Measurements from ENCODE around the gene LMCD1.

The LMCD1 gene

DNA sequence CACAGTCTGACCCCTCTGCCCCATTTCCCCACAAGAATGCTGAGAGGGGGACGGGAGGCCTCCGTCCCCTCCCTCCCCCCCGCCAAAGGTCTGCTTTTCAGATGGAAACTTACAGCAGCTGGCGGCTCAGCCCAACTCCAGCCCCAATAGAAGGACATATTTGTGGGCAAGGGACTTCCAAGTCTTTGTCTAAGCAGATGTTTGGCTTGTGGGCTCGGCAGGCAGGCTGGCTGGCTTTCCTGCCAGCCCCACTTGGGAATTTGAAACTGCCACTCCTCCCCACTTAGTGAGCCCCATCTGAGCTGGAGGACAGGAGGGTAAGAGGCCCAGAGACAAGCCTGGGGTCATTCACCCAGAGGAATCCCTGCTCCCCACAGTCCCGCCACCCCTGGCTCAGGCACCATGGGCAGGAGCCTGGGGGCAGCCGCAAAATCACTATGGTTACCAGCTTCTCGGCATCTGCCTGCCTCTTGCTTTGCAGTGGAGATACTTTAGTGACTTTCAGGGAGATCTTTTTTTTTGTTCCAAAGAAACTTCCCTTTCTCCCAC lies 53.6 kb downstream of the LMCD1 start:
- Histone ChIP-seq H4K20me1 (ENCODE audit: insufficient read depth, low read length) (no peaks in the 10 kb centered on the region), H3K27ac (ENCODE audit: low read length) (no peak overlapping the region), H3K4me1 (ENCODE audit: insufficient read depth, low read length) (no peaks in the 10 kb centered on the region), H3K9ac (ENCODE audit: low read depth, low read length) (no peak overlapping the region), H3K27me3 (ENCODE audit: insufficient read depth, low read length, poor library complexity) (no peaks in the 10 kb centered on the region), H3K4me2 (ENCODE audit: insufficient read depth, low read length) (no peak overlapping the region), H3K9me3 (ENCODE audit: insufficient read depth, low read length, severe bottlenecking) (no peaks in the 10 kb centered on the region), H3K36me3 (ENCODE audit: insufficient read depth, low read length) (no peaks in the 10 kb centered on the region), H3K79me2 (ENCODE audit: insufficient read depth, low read length) (no peaks in the 10 kb centered on the region), H3K4me3 (ENCODE audit: low read depth in 1 of 2, low read length in 2 of 2) (no peak overlapping the region), H2AFZ (ENCODE audit: low read depth, low read length) (no peak overlapping the region)
- DNase-seq (no peak), ATAC-seq (ENCODE audit: insufficient read depth, low read depth) (no peak)
- no peak for TF ChIP-seq EZH2 (IDR thresholded peaks at IDR 0.05; ENCODE audit: borderline replicate concordance, low read depth, low read length, severe bottlenecking)
- TF ChIP-seq, protein P1, sequence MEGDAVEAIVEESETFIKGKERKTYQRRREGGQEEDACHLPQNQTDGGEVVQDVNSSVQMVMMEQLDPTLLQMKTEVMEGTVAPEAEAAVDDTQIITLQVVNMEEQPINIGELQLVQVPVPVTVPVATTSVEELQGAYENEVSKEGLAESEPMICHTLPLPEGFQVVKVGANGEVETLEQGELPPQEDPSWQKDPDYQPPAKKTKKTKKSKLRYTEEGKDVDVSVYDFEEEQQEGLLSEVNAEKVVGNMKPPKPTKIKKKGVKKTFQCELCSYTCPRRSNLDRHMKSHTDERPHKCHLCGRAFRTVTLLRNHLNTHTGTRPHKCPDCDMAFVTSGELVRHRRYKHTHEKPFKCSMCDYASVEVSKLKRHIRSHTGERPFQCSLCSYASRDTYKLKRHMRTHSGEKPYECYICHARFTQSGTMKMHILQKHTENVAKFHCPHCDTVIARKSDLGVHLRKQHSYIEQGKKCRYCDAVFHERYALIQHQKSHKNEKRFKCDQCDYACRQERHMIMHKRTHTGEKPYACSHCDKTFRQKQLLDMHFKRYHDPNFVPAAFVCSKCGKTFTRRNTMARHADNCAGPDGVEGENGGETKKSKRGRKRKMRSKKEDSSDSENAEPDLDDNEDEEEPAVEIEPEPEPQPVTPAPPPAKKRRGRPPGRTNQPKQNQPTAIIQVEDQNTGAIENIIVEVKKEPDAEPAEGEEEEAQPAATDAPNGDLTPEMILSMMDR (IDR thresholded peaks at IDR 0.05; ENCODE audit: borderline replicate concordance, extremely low read depth, low read length, poor library complexity, severe bottlenecking) = no peak

DNA sequence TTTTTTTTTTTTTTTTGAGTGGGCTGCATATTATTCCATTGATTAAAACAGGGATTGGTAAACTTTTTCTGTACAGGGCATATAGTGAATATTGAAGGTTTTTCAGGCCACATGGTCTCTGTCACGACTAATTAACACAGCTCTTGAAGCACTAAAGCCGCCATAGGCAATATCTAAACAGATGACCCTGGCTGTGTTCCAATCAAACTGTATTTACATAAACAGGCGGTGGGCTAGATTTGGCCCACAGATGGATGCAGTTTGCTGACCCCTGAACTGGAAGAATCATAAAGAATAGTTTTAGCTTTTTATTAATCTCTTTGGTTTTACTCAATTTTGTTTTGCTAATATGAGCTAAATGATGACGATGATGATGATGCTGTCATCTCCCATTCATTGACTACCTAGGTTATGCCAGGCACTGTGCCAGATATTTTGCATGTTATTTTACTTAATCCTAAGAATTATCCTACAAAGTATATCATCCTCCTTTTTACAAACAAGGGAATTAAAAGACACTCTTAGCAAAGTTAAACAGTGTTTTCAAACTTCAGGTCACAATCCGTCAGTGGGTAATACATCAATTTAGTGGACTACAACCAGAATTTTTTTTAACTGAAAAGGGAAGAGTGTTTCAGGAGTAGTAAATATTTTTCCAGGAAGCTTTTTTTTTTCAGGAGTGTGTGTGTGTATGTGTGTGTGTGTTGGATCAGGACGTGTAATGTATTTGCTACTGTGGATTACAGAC lies 54.3 kb downstream of the LMCD1 start:
- DNase-seq (no peak), ATAC-seq (ENCODE audit: insufficient read depth, low read depth) (no peak)
- Histone ChIP-seq H3K4me1 (ENCODE audit: insufficient read depth, low read length) (no peaks in the 10 kb centered on the region), H3K4me2 (ENCODE audit: insufficient read depth, low read length) (no peak overlapping the region), H3K9ac (ENCODE audit: low read depth, low read length) (no peak overlapping the region), H3K4me3 (ENCODE audit: low read depth in 1 of 2, low read length in 2 of 2) (no peak overlapping the region), H3K27me3 (ENCODE audit: insufficient read depth, low read length, poor library complexity) (no peaks in the 10 kb centered on the region), H3K27ac (ENCODE audit: low read length) (no peak overlapping the region), H2AFZ (ENCODE audit: low read depth, low read length) (no peak overlapping the region), H4K20me1 (ENCODE audit: insufficient read depth, low read length) (no peaks in the 10 kb centered on the region), H3K36me3 (ENCODE audit: insufficient read depth, low read length) (no peaks in the 10 kb centered on the region), H3K9me3 (ENCODE audit: insufficient read depth, low read length, severe bottlenecking) (no peaks in the 10 kb centered on the region), H3K79me2 (ENCODE audit: insufficient read depth, low read length) (no peaks in the 10 kb centered on the region)
- TF ChIP-seq, protein P1 (IDR thresholded peaks at IDR 0.05; ENCODE audit: borderline replicate concordance, extremely low read depth, low read length, poor library complexity, severe bottlenecking) = no peak
- TF ChIP-seq EZH2 (IDR thresholded peaks at IDR 0.05; ENCODE audit: borderline replicate concordance, low read depth, low read length, severe bottlenecking) = no peak

GRCh38 chr3:8556473-8556869 lies 54.8 kb downstream of the LMCD1 start:
- H3K9me3 ChIP-seq (ENCODE audit: insufficient read depth, low read length, severe bottlenecking) = no peaks in the 10 kb centered on the region
- ATAC-seq (ENCODE audit: insufficient read depth, low read depth) (no peak), DNase-seq (no peak)
- H3K4me1 ChIP-seq (ENCODE audit: insufficient read depth, low read length) = no peaks in the 10 kb centered on the region
- no peaks in the 10 kb centered on the region for H4K20me1 ChIP-seq (ENCODE audit: insufficient read depth, low read length)
- TF ChIP-seq, protein P1 (IDR thresholded peaks at IDR 0.05; ENCODE audit: borderline replicate concordance, extremely low read depth, low read length, poor library complexity, severe bottlenecking) = no peak
- TF ChIP-seq EZH2 (IDR thresholded peaks at IDR 0.05; ENCODE audit: borderline replicate concordance, low read depth, low read length, severe bottlenecking) = no peak
- H3K27ac ChIP-seq (ENCODE audit: low read length) = no peak overlapping the region
- H3K9ac ChIP-seq (ENCODE audit: low read depth, low read length) = no peak overlapping the region
- H3K4me3 ChIP-seq (ENCODE audit: low read depth in 1 of 2, low read length in 2 of 2) = no peak overlapping the region
- no peaks in the 10 kb centered on the region for H3K79me2 ChIP-seq (ENCODE audit: insufficient read depth, low read length)
- no peaks in the 10 kb centered on the region for H3K27me3 ChIP-seq (ENCODE audit: insufficient read depth, low read length, poor library complexity)
- no peaks in the 10 kb centered on the region for H3K36me3 ChIP-seq (ENCODE audit: insufficient read depth, low read length)
- no peak overlapping the region for H3K4me2 ChIP-seq (ENCODE audit: insufficient read depth, low read length)
- H2AFZ ChIP-seq (ENCODE audit: low read depth, low read length) = no peak overlapping the region
